B cell (primary cell): Measurements from ENCODE around the gene ODF4.
"Not testable (repeated sequence)": the region's sequence is repeated elsewhere in the genome, so short reads cannot be mapped to it uniquely, and the experiment has no call there.

Experiments
- EZH2 ChIP-seq: IDR thresholded peaks from 2 replicates; pipeline ENCODE4 v1.6.1; 2012; ENCODE audit warnings: borderline replicate concordance, low read depth, mild to moderate bottlenecking, moderate library complexity, low read length; ENCODE audit not compliant: insufficient read depth, poor library complexity, severe bottlenecking
- TF ChIP-seq, protein P1 (sequence below): fragments of 200-600 bp; IDR thresholded peaks from one replicate; pipeline ENCODE4 v1.8.0; 2022; ENCODE audit warnings: antibody characterized with exemption, mild to moderate bottlenecking

DNA sequence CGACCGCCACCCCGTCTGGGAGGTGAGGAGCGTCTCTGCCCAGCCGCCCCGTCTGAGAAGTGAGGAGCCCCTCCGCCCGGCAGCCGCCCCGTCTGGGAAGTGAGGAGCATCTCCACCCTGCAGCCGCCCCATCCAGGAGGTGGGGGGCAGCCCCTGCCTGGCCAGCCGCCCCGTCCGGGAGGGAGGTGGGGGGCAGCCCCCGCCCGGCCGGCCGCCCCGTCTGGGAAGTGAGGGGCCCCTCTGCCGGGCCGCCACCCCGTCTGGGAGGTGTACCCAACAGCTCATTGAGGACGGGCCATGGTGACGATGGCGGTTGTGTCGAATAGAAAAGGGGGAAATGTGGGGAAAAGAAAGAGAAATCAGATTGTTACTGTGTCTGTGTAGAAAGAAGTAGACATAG is 34.2 kb downstream of the ODF4 start:
- TF ChIP-seq, protein P1, sequence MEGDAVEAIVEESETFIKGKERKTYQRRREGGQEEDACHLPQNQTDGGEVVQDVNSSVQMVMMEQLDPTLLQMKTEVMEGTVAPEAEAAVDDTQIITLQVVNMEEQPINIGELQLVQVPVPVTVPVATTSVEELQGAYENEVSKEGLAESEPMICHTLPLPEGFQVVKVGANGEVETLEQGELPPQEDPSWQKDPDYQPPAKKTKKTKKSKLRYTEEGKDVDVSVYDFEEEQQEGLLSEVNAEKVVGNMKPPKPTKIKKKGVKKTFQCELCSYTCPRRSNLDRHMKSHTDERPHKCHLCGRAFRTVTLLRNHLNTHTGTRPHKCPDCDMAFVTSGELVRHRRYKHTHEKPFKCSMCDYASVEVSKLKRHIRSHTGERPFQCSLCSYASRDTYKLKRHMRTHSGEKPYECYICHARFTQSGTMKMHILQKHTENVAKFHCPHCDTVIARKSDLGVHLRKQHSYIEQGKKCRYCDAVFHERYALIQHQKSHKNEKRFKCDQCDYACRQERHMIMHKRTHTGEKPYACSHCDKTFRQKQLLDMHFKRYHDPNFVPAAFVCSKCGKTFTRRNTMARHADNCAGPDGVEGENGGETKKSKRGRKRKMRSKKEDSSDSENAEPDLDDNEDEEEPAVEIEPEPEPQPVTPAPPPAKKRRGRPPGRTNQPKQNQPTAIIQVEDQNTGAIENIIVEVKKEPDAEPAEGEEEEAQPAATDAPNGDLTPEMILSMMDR: not testable (repeated sequence)
- TF ChIP-seq EZH2: not testable (repeated sequence)
